HCT116 (cell line): ENCODE data around the gene IRF2. TPM values are rescaled to one million over a fixed set of nuclear protein-coding genes. Genes with fewer than 3 reads are reported as not detected.

Source experiments
- ATAC-seq: fragments of 200-7000 bp; cut with Tn5 transposase; 2 replicates; pipeline ENCODE4 v1.9.1; 2020; ENCODE audit warnings: mild to moderate bottlenecking, moderate library complexity
- BruUV-seq: library from RNA; stranded (reverse); fragments of 400-500 nt; replicated peaks from 2 replicates; lab custom pipeline; 2021; lab: Mats Ljungman, UMichigan
- CTCF ChIA-PET: fragments of 300-600 bp; sonication (Branson Sonifier 250); formaldehyde crosslinking; loops from one replicate; lab custom pipeline; 2021; ENCODE audit warnings: antibody characterized with exemption; lab: Charles Lee
- POLR2A ChIA-PET: fragments of 300-600, 350-600 bp; sonication (Branson Sonifier 250); formaldehyde crosslinking; loops from one replicate; lab custom pipeline; 2021; ENCODE audit warnings: antibody characterized with exemption; lab: Charles Lee
- RAD21 ChIA-PET, 2 experiments: fragments of 300-600 bp; sonication (Branson Sonifier 250); formaldehyde crosslinking; loops; one replicate each; lab custom pipeline; 2023; ENCODE audit warnings: low total read pairs in 2 of 2; ENCODE audit not compliant: uncharacterized antibody in 2 of 2, unreplicated experiment in 2 of 2, low non-redundant PET in 1 of 2; lab: Charles Lee
- DNase-seq: peaks from one replicate; pipeline ENCODE4 v3.0.0-alpha.2; 2010; ENCODE audit warnings: low read depth, low spot score
- H2AFZ ChIP-seq: fragments of 200-600 bp; shearing (Covaris generic), sonication (generic); 2 replicates; pipeline ENCODE4 v1.6.1; 2017; ENCODE audit warnings: low read depth, mixed run types, mixed read lengths, antibody characterized with exemption, low read length; ENCODE audit not compliant: poor library complexity, severe bottlenecking
- H3K27ac ChIP-seq: 2 replicates; pipeline ENCODE4 v1.5.1; 2012; ENCODE audit warnings: low read depth, low read length
- H3K27me3 ChIP-seq: fragments of 200-600 bp; sonication (generic); 2 replicates; pipeline ENCODE4 v1.6.1; 2016; ENCODE audit warnings: mixed run types, low read length, mixed read lengths; ENCODE audit not compliant: insufficient read depth
- H3K36me3 ChIP-seq, 2 experiments: fragments of 200-500 bp in 1 of 2; fragments of 200-600 bp in 1 of 2; sonication (Bioruptor generic) in 1 of 2; sonication (generic) in 1 of 2; 2 replicates each; pipeline versions ENCODE4 v1.5.1 to v1.6.1; 2014 to 2016; ENCODE audit warnings: low read length in 2 of 2, inconsistent platforms in 1 of 2, mixed read lengths in 1 of 2, mixed run types in 1 of 2; ENCODE audit not compliant: insufficient read depth in 2 of 2, control insufficient read depth in 1 of 2
- H3K4me1 ChIP-seq, 2 experiments: fragments of 200-600 bp in 1 of 2; sonication (generic) in 1 of 2; 2 replicates each; pipeline versions ENCODE4 v1.5.1 to v1.6.1; 2012 to 2017; ENCODE audit warnings: low read length in 2 of 2, inconsistent platforms in 1 of 2, mild to moderate bottlenecking in 1 of 2, mixed read lengths in 1 of 2, mixed run types in 1 of 2, moderate library complexity in 1 of 2; ENCODE audit not compliant: insufficient read depth in 2 of 2, control insufficient read depth in 1 of 2
- H3K4me2 ChIP-seq: fragments of 200-600 bp; sonication (generic); 2 replicates; pipeline ENCODE4 v1.6.1; 2017; ENCODE audit warnings: mixed run types, low read length, mixed read lengths
- H3K4me3 ChIP-seq, 2 experiments: fragments of 200-600 bp in 1 of 2; sonication (generic) in 1 of 2; replicated peaks in 1 of 2; 2 replicates each; pipeline ENCODE4 v1.5.1; 2011 to 2016; ENCODE audit warnings: low read length in 2 of 2, control low read depth in 1 of 2, low read depth in 1 of 2, mild to moderate bottlenecking in 1 of 2, mixed read lengths in 1 of 2, mixed run types in 1 of 2
- H3K79me2 ChIP-seq: fragments of 200-600 bp; sonication (generic); 2 replicates; pipeline ENCODE4 v1.6.1; 2017; ENCODE audit warnings: mild to moderate bottlenecking, mixed run types, low read length, moderate library complexity, mixed read lengths; ENCODE audit not compliant: insufficient read depth
- H3K9ac ChIP-seq: fragments of 200-600 bp; sonication (generic); 2 replicates; pipeline ENCODE4 v1.6.1; 2016; ENCODE audit warnings: low read length, mixed read lengths
- H3K9me2 ChIP-seq: fragments of 200-600 bp; sonication (generic), shearing (Covaris generic); 2 replicates; pipeline ENCODE4 v1.6.1; 2017; ENCODE audit warnings: mixed run types, mild to moderate bottlenecking, moderate library complexity; ENCODE audit not compliant: insufficient read depth
- H3K9me3 ChIP-seq, 2 experiments: fragments of 200-500 bp in 1 of 2; fragments of 200-600 bp in 1 of 2; sonication (Bioruptor generic) in 1 of 2; sonication (generic) in 1 of 2; 2 replicates each; pipeline ENCODE4 v1.6.1; 2014 to 2017; ENCODE audit warnings: low read length in 2 of 2, mixed read lengths in 2 of 2, inconsistent platforms in 1 of 2, low read depth in 1 of 2, mild to moderate bottlenecking in 1 of 2, mixed run types in 1 of 2, moderate library complexity in 1 of 2; ENCODE audit not compliant: control insufficient read depth in 1 of 2, insufficient read depth in 1 of 2
- H4K20me1 ChIP-seq: fragments of 200-600 bp; sonication (generic), shearing (Covaris generic); 2 replicates; pipeline ENCODE4 v1.6.1; 2017; ENCODE audit warnings: mixed run types, mild to moderate bottlenecking, moderate library complexity; ENCODE audit not compliant: insufficient read depth
- POLR2A ChIP-seq: IDR thresholded peaks from 2 replicates; pipeline ENCODE4 v1.7.0; 2011; ENCODE audit warnings: borderline replicate concordance; ENCODE audit not compliant: insufficient read depth, insufficient read length; ENCODE audit errors: extremely low read depth
- TCF7L2 ChIP-seq: IDR thresholded peaks from 2 replicates; pipeline ENCODE4 v1.7.0; 2011; ENCODE audit warnings: borderline replicate concordance, inconsistent platforms; ENCODE audit not compliant: insufficient read depth, insufficient read length; ENCODE audit errors: extremely low read depth
- intact Hi-C: fragments of 100-400 bp; cut with micrococcal nuclease; formaldehyde crosslinking; loops from 2 replicates; pipeline ENCODE4 v1.10.0; 2022
- total RNA-seq: library from RNA; stranded (reverse); gene quantifications from one replicate; pipeline ENCODE4 v1.2.1, GENCODE V29; 2021; ENCODE audit not compliant: unreplicated experiment
- TF ChIP-seq, protein P1 (sequence below): IDR thresholded peaks from 2 replicates; pipeline ENCODE4 v1.6.1; 2012; ENCODE audit warnings: low read depth
- TF ChIP-seq, protein P2 (sequence below), 3 experiments: fragments of 200-600 bp in 1 of 3; sonication (generic) in 1 of 3; IDR thresholded peaks in 2 of 3; conservative IDR thresholded peaks in 1 of 3; 2 replicates each; pipeline ENCODE4 v1.5.1; 2012 to 2017; ENCODE audit warnings: low read depth in 2 of 3, low read length in 2 of 3, antibody characterized with exemption in 1 of 3, borderline replicate concordance in 1 of 3, control low read depth in 1 of 3, mild to moderate bottlenecking in 1 of 3, mixed read lengths in 1 of 3, mixed run types in 1 of 3, moderate library complexity in 1 of 3; ENCODE audit not compliant: insufficient read depth in 1 of 3

IRF2 gene
- total RNA-seq, 1 experiment from 2014 or later, result 10.6 TPM

DNA sequence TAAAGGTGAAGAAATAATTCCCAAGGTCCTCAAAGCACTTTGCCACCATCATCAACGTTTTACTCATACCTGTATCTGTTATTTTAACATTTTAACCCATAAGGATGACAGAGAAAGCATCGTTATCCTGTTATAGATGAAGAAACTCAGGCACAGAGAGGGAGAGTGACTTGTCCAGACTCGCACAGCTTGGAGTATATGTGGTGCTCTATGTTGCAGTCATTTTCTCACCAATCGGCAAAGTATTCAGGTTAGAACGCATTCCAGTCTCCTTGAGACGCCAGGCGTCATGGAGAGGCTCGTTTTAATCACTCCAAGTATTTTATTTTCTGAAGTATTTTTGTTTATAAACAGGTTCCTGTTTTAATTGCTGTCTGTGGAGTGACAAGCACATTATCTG, 73.5 kb downstream of the IRF2 start:
- ChIA-PET RAD21 (no interaction called here), POLR2A (no interaction called here), CTCF (no interaction called here)
- H2AFZ ChIP-seq, result no peak overlapping the region
- no peaks in the 10 kb centered on the region for H3K27me3 ChIP-seq
- no peak overlapping the region for H3K4me3 ChIP-seq
- H3K9ac ChIP-seq, result no peak overlapping the region
- H3K36me3 ChIP-seq, result no peaks in the 10 kb centered on the region
- BruUV-seq, result no TSS peak
- H3K27ac ChIP-seq, result no peak overlapping the region
- H3K9me3 ChIP-seq, result no peaks in the 10 kb centered on the region
- H3K4me1 ChIP-seq, result peaks cover 0 to 9% of the 10 kb centered on the region in 2 experiments; a peak in 1 of 4 replicates
- intact Hi-C loops, result no loop called here
- no peaks in the 10 kb centered on the region for H3K9me2 ChIP-seq
- no peaks in the 10 kb centered on the region for H4K20me1 ChIP-seq
- H3K79me2 ChIP-seq, result no peaks in the 10 kb centered on the region
- DNase-seq (no peak), ATAC-seq (no peak)
- 0 out of 2 replicates have a peak overlapping the region, but pooled peaks have one; percentile 9 for H3K4me2 ChIP-seq
- TF ChIP-seq, protein P1, sequence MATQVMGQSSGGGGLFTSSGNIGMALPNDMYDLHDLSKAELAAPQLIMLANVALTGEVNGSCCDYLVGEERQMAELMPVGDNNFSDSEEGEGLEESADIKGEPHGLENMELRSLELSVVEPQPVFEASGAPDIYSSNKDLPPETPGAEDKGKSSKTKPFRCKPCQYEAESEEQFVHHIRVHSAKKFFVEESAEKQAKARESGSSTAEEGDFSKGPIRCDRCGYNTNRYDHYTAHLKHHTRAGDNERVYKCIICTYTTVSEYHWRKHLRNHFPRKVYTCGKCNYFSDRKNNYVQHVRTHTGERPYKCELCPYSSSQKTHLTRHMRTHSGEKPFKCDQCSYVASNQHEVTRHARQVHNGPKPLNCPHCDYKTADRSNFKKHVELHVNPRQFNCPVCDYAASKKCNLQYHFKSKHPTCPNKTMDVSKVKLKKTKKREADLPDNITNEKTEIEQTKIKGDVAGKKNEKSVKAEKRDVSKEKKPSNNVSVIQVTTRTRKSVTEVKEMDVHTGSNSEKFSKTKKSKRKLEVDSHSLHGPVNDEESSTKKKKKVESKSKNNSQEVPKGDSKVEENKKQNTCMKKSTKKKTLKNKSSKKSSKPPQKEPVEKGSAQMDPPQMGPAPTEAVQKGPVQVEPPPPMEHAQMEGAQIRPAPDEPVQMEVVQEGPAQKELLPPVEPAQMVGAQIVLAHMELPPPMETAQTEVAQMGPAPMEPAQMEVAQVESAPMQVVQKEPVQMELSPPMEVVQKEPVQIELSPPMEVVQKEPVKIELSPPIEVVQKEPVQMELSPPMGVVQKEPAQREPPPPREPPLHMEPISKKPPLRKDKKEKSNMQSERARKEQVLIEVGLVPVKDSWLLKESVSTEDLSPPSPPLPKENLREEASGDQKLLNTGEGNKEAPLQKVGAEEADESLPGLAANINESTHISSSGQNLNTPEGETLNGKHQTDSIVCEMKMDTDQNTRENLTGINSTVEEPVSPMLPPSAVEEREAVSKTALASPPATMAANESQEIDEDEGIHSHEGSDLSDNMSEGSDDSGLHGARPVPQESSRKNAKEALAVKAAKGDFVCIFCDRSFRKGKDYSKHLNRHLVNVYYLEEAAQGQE, result no peak
- TF ChIP-seq TCF7L2 (no peak), POLR2A (no peak)
- TF ChIP-seq, protein P2, sequence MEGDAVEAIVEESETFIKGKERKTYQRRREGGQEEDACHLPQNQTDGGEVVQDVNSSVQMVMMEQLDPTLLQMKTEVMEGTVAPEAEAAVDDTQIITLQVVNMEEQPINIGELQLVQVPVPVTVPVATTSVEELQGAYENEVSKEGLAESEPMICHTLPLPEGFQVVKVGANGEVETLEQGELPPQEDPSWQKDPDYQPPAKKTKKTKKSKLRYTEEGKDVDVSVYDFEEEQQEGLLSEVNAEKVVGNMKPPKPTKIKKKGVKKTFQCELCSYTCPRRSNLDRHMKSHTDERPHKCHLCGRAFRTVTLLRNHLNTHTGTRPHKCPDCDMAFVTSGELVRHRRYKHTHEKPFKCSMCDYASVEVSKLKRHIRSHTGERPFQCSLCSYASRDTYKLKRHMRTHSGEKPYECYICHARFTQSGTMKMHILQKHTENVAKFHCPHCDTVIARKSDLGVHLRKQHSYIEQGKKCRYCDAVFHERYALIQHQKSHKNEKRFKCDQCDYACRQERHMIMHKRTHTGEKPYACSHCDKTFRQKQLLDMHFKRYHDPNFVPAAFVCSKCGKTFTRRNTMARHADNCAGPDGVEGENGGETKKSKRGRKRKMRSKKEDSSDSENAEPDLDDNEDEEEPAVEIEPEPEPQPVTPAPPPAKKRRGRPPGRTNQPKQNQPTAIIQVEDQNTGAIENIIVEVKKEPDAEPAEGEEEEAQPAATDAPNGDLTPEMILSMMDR (IDR thresholded peaks at IDR 0.05 in 2 of 3, conservative IDR thresholded peaks at IDR 0.05 in 1 of 3; ENCODE audit: borderline replicate concordance in 1 of 3, insufficient read depth in 1 of 3, low read depth in 2 of 3, low read length in 2 of 3), result no peak
